Hippocampal formation (tissue), 2 donors: Measurements from ENCODE around the gene ARHGEF1.
"Not testable (repeated sequence)": the region's sequence is repeated elsewhere in the genome, so short reads cannot be mapped to it uniquely, and the experiment has no call there.

Experiments used
- DNase-seq, 2 donors: peaks; one replicate each; lab custom pipeline; 2025; lab: John Stamatoyannopoulos, UW

Gene ARHGEF1

GRCh38 chr19:41861846-41862245 lies 21.1 kb upstream of the ARHGEF1 start:
- no peak for DNase-seq

- no peak for DNase-seq
These were observed 20.5 kb upstream of the ARHGEF1 start for GRCh38 chr19:41862445-41862986.

GRCh38 chr19:41863209-41863931 lies 19.6 kb upstream of the ARHGEF1 start:
- DNase-seq = no peak

GRCh38 chr19:41864374-41864773 lies 18.6 kb upstream of the ARHGEF1 start:
- DNase-seq = no peak

- no peak for DNase-seq
These were observed 16.7 kb upstream of the ARHGEF1 start for GRCh38 chr19:41866284-41866683.

- DNase-seq = no peak
These were observed 14.6 kb upstream of the ARHGEF1 start for GRCh38 chr19:41868120-41868988.

- DNase-seq = no peak
These were observed 14.0 kb upstream of the ARHGEF1 start for GRCh38 chr19:41868989-41869300.

- DNase-seq = no peak
These were observed 13.5 kb upstream of the ARHGEF1 start for GRCh38 chr19:41869374-41869955.

- no peak for DNase-seq
These were observed 12.5 kb upstream of the ARHGEF1 start for GRCh38 chr19:41870401-41870873.

- no peak for DNase-seq
These were observed 11.2 kb upstream of the ARHGEF1 start for GRCh38 chr19:41871573-41872383.

GRCh38 chr19:41872384-41872774 lies 10.6 kb upstream of the ARHGEF1 start:
- DNase-seq = no peak

GRCh38 chr19:41872775-41873647 lies 10.0 kb upstream of the ARHGEF1 start:
- DNase-seq = peak; percentile 24 to 46

GRCh38 chr19:41875973-41876372 lies 7.0 kb upstream of the ARHGEF1 start:
- not testable (repeated sequence) for DNase-seq

GRCh38 chr19:41876847-41877832 lies 5.8 kb upstream of the ARHGEF1 start, which contains the start of gene CD79A:
Gene CD79A (plus strand): TSS chr19:41877279. CDS start chr19:41877305, 26 bp downstream.
- DNase-seq = no peak

- DNase-seq = no peak
These were observed 4.8 kb upstream of the ARHGEF1 start for GRCh38 chr19:41877916-41878905.

GRCh38 chr19:41879080-41879479 lies 3.9 kb upstream of the ARHGEF1 start:
- no peak for DNase-seq

GRCh38 chr19:41879670-41880328 lies 3.2 kb upstream of the ARHGEF1 start:
- no peak for DNase-seq

- no peak for DNase-seq
These were observed 2.7 kb upstream of the ARHGEF1 start for GRCh38 chr19:41880329-41880708.
